H1 (cell line): ENCODE results near the gene KEL. TPM values are rescaled to one million over a fixed set of nuclear protein-coding genes. Genes with fewer than 3 reads are reported as not detected.

ENCODE experiments used
- CTCF ChIA-PET: fragments of 300-600 bp; sonication (Branson Sonifier 250); formaldehyde crosslinking; loops from one replicate; lab custom pipeline; 2021; ENCODE audit not compliant: partially characterized antibody; lab: Charles Lee
- POLR2A ChIA-PET: fragments of 300-600 bp; sonication (Branson Sonifier 250); formaldehyde crosslinking; loops from one replicate; lab custom pipeline; 2021; ENCODE audit warnings: inconsistent platforms; ENCODE audit not compliant: partially characterized antibody; lab: Charles Lee
- DNase-seq, 2 experiments: peaks; one replicate each; pipeline versions ENCODE4 v3.0.0 to v3.0.0-alpha.2; 2010 to 2022; ENCODE audit warnings: low spot score in 2 of 2, low read depth in 1 of 2, mixed read lengths in 1 of 2
- FAIRE-seq: peaks from 2 replicates; lab custom pipeline; 2011; peaks lifted over from hg19 to GRCh38; lab: Jason Lieb, UNC
- H2AFZ ChIP-seq: 2 replicates; pipeline ENCODE4 v1.8.1; 2012; ENCODE audit warnings: low read length, inconsistent platforms
- H2AK5ac ChIP-seq: 2 replicates; pipeline ENCODE4 v1.6.1; 2013; ENCODE audit warnings: low read depth, low read length
- H2BK120ac ChIP-seq: replicated peaks from 2 replicates; pipeline ENCODE3; 2013; ENCODE audit warnings: low read depth, low read length, inconsistent platforms
- H2BK12ac ChIP-seq: 2 replicates; pipeline ENCODE4 v1.6.1; 2013; ENCODE audit warnings: low read depth, low read length
- H2BK15ac ChIP-seq: 2 replicates; pipeline ENCODE4 v1.6.1; 2013; ENCODE audit warnings: low read length
- H2BK20ac ChIP-seq: 2 replicates; pipeline ENCODE4 v1.6.1; 2013; ENCODE audit warnings: low read length
- H2BK5ac ChIP-seq: 2 replicates; pipeline ENCODE4 v1.6.1; 2013; ENCODE audit warnings: low read depth, low read length
- H3K14ac ChIP-seq: 2 replicates; pipeline ENCODE4 v1.6.1; 2013; ENCODE audit warnings: inconsistent platforms; ENCODE audit not compliant: insufficient read length
- H3K18ac ChIP-seq: 2 replicates; pipeline ENCODE4 v1.6.1; 2013; ENCODE audit warnings: low read length; ENCODE audit errors: extremely low read depth
- H3K23ac ChIP-seq: 2 replicates; pipeline ENCODE4 v1.6.1; 2013; ENCODE audit warnings: inconsistent platforms; ENCODE audit not compliant: insufficient read length
- H3K23me2 ChIP-seq: 2 replicates; pipeline ENCODE4 v1.6.1; 2013; ENCODE audit warnings: low read depth, low read length
- H3K27ac ChIP-seq: 2 replicates; pipeline ENCODE4 v1.6.1; 2011; ENCODE audit warnings: low read depth, low read length, inconsistent platforms
- H3K27me3 ChIP-seq, 4 experiments: replicated peaks in 1 of 4; 1 replicate in 1 of 4; 2 replicates in 3 of 4; pipeline versions ENCODE4 v1.6.1 to v1.8.1; 2011 to 2013; ENCODE audit warnings: low read length in 3 of 4, mild to moderate bottlenecking in 3 of 4, inconsistent platforms in 2 of 4, mixed read lengths in 2 of 4, moderate library complexity in 1 of 4; ENCODE audit not compliant: control insufficient read depth in 3 of 4, insufficient read depth in 3 of 4; ENCODE audit errors: extremely low read depth in 1 of 4
- H3K36me3 ChIP-seq, 4 experiments: 2 replicates each; pipeline versions ENCODE4 v1.6.1 to v1.8.1; 2011 to 2013; ENCODE audit warnings: mild to moderate bottlenecking in 4 of 4, low read length in 3 of 4, moderate library complexity in 2 of 4, control low read depth in 1 of 4, inconsistent platforms in 1 of 4; ENCODE audit not compliant: insufficient read depth in 4 of 4, control insufficient read depth in 2 of 4
- H3K4ac ChIP-seq: replicated peaks from 2 replicates; pipeline ENCODE3; 2013; ENCODE audit warnings: low read length, low read depth, mixed read lengths, inconsistent platforms; ENCODE audit not compliant: insufficient read length
- H3K4me1 ChIP-seq, 4 experiments: replicated peaks in 1 of 4; 1 replicate in 1 of 4; 2 replicates in 3 of 4; pipeline versions ENCODE4 v1.6.1 to v1.8.1; 2011 to 2013; ENCODE audit warnings: low read length in 3 of 4, inconsistent platforms in 2 of 4, mixed read lengths in 1 of 4; ENCODE audit not compliant: insufficient read depth in 4 of 4, control insufficient read depth in 3 of 4
- H3K4me2 ChIP-seq, 2 experiments: 2 replicates each; pipeline versions ENCODE4 v1.6.1 to v1.8.1; 2011 to 2013; ENCODE audit warnings: low read depth in 2 of 2, low read length in 2 of 2, control low read depth in 1 of 2, inconsistent platforms in 1 of 2, mild to moderate bottlenecking in 1 of 2; ENCODE audit not compliant: insufficient read depth in 1 of 2
- H3K4me3 ChIP-seq, 4 experiments: fragments of 200-600, 300-600 bp in 1 of 4; sonication (generic), shearing (Covaris generic), sonication (Bioruptor Twin) in 1 of 4; 2 replicates each; pipeline versions ENCODE4 v1.5.1 to v1.8.1; 2011 to 2016; ENCODE audit warnings: low read length in 4 of 4, low read depth in 3 of 4, control low read depth in 2 of 4, inconsistent platforms in 2 of 4, mild to moderate bottlenecking in 2 of 4, mixed read lengths in 1 of 4, moderate library complexity in 1 of 4; ENCODE audit not compliant: insufficient read depth in 2 of 4; ENCODE audit errors: extremely low read depth in 1 of 4
- H3K56ac ChIP-seq: replicated peaks from 2 replicates; pipeline ENCODE3; 2013; ENCODE audit warnings: low read depth, mild to moderate bottlenecking, mixed read lengths, low read length, inconsistent platforms; ENCODE audit not compliant: insufficient read length
- H3K79me1 ChIP-seq: 2 replicates; pipeline ENCODE4 v1.6.1; 2013; ENCODE audit warnings: low read depth, low read length, control low read depth
- H3K79me2 ChIP-seq, 2 experiments: 2 replicates each; pipeline versions ENCODE4 v1.6.1 to v1.8.1; 2012 to 2013; ENCODE audit warnings: low read length in 2 of 2, mild to moderate bottlenecking in 2 of 2, inconsistent platforms in 1 of 2; ENCODE audit not compliant: insufficient read depth in 2 of 2, control insufficient read depth in 1 of 2
- H3K9ac ChIP-seq, 4 experiments: replicated peaks in 1 of 4; 1 replicate in 1 of 4; 2 replicates in 3 of 4; pipeline versions ENCODE4 v1.6.1 to v1.8.1; 2011 to 2013; ENCODE audit warnings: low read depth in 3 of 4, low read length in 3 of 4, control low read depth in 2 of 4, mild to moderate bottlenecking in 2 of 4, moderate library complexity in 2 of 4, inconsistent platforms in 1 of 4; ENCODE audit errors: extremely low read depth in 1 of 4
- H3K9me3 ChIP-seq, 2 experiments: 2 replicates each; pipeline versions ENCODE4 v1.6.1 to v1.8.1; 2012 to 2013; ENCODE audit warnings: mild to moderate bottlenecking in 2 of 2, moderate library complexity in 2 of 2, control low read depth in 1 of 2, inconsistent platforms in 1 of 2, low read depth in 1 of 2, low read length in 1 of 2, mixed read lengths in 1 of 2; ENCODE audit not compliant: insufficient read depth in 2 of 2
- H4K20me1 ChIP-seq, 2 experiments: replicated peaks in 1 of 2; 2 replicates each; pipeline versions ENCODE3 to v1.8.1; 2011 to 2013; ENCODE audit warnings: inconsistent platforms in 2 of 2, low read length in 2 of 2, mild to moderate bottlenecking in 1 of 2; ENCODE audit not compliant: insufficient read depth in 2 of 2, control insufficient read depth in 1 of 2
- H4K5ac ChIP-seq: 2 replicates; pipeline ENCODE4 v1.6.1; 2013; ENCODE audit warnings: low read length, low read depth, mixed read lengths, inconsistent platforms; ENCODE audit not compliant: insufficient read length
- H4K8ac ChIP-seq: 2 replicates; pipeline ENCODE4 v1.8.0; 2013; ENCODE audit warnings: mild to moderate bottlenecking, moderate library complexity, low read length, inconsistent platforms; ENCODE audit not compliant: insufficient read depth; ENCODE audit errors: extremely low read depth
- H4K91ac ChIP-seq: replicated peaks from 2 replicates; pipeline ENCODE3; 2013; ENCODE audit warnings: low read length, mixed read lengths, inconsistent platforms; ENCODE audit not compliant: insufficient read length
- ASH2L ChIP-seq: fragments of 200-600, 300-600 bp; sonication (generic); IDR thresholded peaks from one replicate; pipeline ENCODE4 v1.7.1; 2017; ENCODE audit warnings: low read length
- BACH1 ChIP-seq: IDR thresholded peaks from 2 replicates; pipeline ENCODE4 v1.6.1; 2012; ENCODE audit warnings: low read length, improper control_type of control experiment
- BRCA1 ChIP-seq: IDR thresholded peaks from 2 replicates; pipeline ENCODE4 v1.6.1; 2012; ENCODE audit warnings: low read depth, low read length, improper control_type of control experiment
- CEBPB ChIP-seq: IDR thresholded peaks from 2 replicates; pipeline ENCODE4 v1.6.1; 2012; ENCODE audit warnings: low read depth, low read length
- POU5F1 ChIP-seq: IDR thresholded peaks from 2 replicates; pipeline ENCODE4 v1.6.1; 2011; ENCODE audit warnings: low read depth, mild to moderate bottlenecking, low read length, moderate library complexity
- TEAD4 ChIP-seq: IDR thresholded peaks from 2 replicates; pipeline ENCODE4 v1.6.1; 2012; ENCODE audit warnings: low read depth, low read length, inconsistent platforms, mixed read lengths
- WGBS, 2 experiments: shearing (Covaris generic) in 1 of 2; methylation state at CpG; one replicate each; pipeline versions ENCODE4 v1.1.6 to v1.1.7; 2013 to 2015; ENCODE audit warnings: low lambda C conversion rate in 2 of 2, mixed read lengths in 2 of 2, inconsistent platforms in 1 of 2, low coverage in 1 of 2, missing lambda C conversion rate in 1 of 2; ENCODE audit not compliant: insufficient replicate concordance in 2 of 2, insufficient coverage in 1 of 2, insufficient read length in 1 of 2; ENCODE audit errors: extremely low coverage in 1 of 2, missing lambda C conversion rate in 1 of 2; 5-methylcytosine and 5-hydroxymethylcytosine counted together
- polyA plus RNA-seq, 7 experiments: library from polyadenylated mRNA; depleted of rRNA in 3 of 7; stranded (reverse) in 5 of 7; unstranded in 2 of 7; fragments of >200 nt in 5 of 7; fragments of 200-250 nt in 2 of 7; gene quantifications; 1 replicate in 5 of 7; 2 replicates in 1 of 7; 4 replicates in 1 of 7; pipeline versions ENCODE4 v1.2.1 to v1.2.3, GENCODE V29; 2011 to 2013; ENCODE audit warnings: missing spikeins in 2 of 7, mixed read lengths in 2 of 7
- total RNA-seq: library from RNA; stranded (reverse); fragmentation: NEBNext Ultra II Directional; extraction: Animal tissue kit (Norgen Biotek cat#: 25700); gene quantifications from 2 replicates; pipeline ENCODE4 v1.2.1, GENCODE V29; 2021

The KEL gene
- total and polyA plus RNA-seq, 2 of the 8 experiments (the other 6 are each of a cell fraction or from before 2014, with no cell fraction given): 1.8 to 1.9 TPM

GRCh38 chr7:142969183-142969582 lies 7.0 kb upstream of the KEL start:
- Histone ChIP-seq H2AFZ (no peak overlapping the region), H2BK20ac (no peak overlapping the region), H3K4ac (no peak overlapping the region), H2BK120ac (no peak overlapping the region), H3K23ac (no peak overlapping the region), H3K4me2 (no peak overlapping the region), H3K9me3 (no peaks in the 10 kb centered on the region; a peak in 1 of 4 replicates), H2BK5ac (no peak overlapping the region), H4K5ac (no peak overlapping the region), H3K14ac (no peak overlapping the region), H2BK12ac (no peak overlapping the region), H4K8ac (no peak overlapping the region), H3K23me2 (no peaks in the 10 kb centered on the region), H2AK5ac (no peak overlapping the region), H3K36me3 (no peaks in the 10 kb centered on the region), H3K27me3 (no peaks in the 10 kb centered on the region), H3K18ac (no peak overlapping the region), H3K79me1 (no peaks in the 10 kb centered on the region), H2BK15ac (no peak overlapping the region), H3K79me2 (no peaks in the 10 kb centered on the region), H3K9ac (no peak overlapping the region), H3K4me1 (no peaks in the 10 kb centered on the region), H3K4me3 (no peak overlapping the region), H4K91ac (no peak overlapping the region), H3K56ac (no peak overlapping the region), H3K27ac (no peak overlapping the region), H4K20me1 (no peaks in the 10 kb centered on the region)
- DNase-seq (no peak), FAIRE-seq (no peak)
- CTCF ChIA-PET: interaction anchor here (0.9 to 2.5 kb wide), 4 partner anchors 32 to 246 kb away, joined by 3 to 9 read pairs (median 4); no protein-coding TSS in a partner anchor
- POLR2A ChIA-PET: no interaction called here
- TF ChIP-seq CEBPB (no peak), POU5F1 (no peak), BACH1 (no peak), BRCA1 (no peak), ASH2L (no peak), TEAD4 (no peak)
- 96% methylated on average over 4 of the region's 4 CpGs; no CpG with 5 or more reads in 1 of the 2 experiments for WGBS, 2 experiments
